ENCODE measurements around the gene ARHGEF16.

DNA sequence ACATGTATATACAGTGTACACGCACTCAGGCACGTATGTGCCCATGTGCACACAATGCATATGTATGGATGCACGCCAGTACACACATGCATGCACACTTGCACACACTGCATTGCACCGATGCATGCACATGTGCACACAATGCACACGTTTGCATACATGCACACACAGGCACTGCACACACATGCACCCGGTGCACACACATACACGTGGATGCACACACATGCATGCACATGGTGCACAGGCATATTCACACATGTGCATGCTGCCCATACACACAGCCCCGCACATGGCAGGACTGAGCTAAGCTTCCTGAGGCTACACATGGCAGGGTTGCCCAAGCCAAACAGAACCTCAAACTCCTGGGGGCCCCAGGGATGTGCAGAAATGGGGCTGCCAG, 19.6 kb downstream of the ARHGEF16 start:
- TF ChIP-seq EZH2phosphoT487 (IDR thresholded peaks at IDR 0.05; ENCODE audit: low read length) = no peak
- TF ChIP-seq, protein P1, sequence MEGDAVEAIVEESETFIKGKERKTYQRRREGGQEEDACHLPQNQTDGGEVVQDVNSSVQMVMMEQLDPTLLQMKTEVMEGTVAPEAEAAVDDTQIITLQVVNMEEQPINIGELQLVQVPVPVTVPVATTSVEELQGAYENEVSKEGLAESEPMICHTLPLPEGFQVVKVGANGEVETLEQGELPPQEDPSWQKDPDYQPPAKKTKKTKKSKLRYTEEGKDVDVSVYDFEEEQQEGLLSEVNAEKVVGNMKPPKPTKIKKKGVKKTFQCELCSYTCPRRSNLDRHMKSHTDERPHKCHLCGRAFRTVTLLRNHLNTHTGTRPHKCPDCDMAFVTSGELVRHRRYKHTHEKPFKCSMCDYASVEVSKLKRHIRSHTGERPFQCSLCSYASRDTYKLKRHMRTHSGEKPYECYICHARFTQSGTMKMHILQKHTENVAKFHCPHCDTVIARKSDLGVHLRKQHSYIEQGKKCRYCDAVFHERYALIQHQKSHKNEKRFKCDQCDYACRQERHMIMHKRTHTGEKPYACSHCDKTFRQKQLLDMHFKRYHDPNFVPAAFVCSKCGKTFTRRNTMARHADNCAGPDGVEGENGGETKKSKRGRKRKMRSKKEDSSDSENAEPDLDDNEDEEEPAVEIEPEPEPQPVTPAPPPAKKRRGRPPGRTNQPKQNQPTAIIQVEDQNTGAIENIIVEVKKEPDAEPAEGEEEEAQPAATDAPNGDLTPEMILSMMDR (IDR thresholded peaks at IDR 0.05; ENCODE audit: low read length) = no peak
- no peak for TF ChIP-seq EZH2 (optimal IDR thresholded peaks at IDR 0.05; ENCODE audit: low read depth, low read length)
